Measurements from ENCODE around the gene PPP6R2. TPM values are rescaled to one million over a fixed set of nuclear protein-coding genes. Genes with fewer than 3 reads are reported as not detected.

The PPP6R2 gene, protein sequence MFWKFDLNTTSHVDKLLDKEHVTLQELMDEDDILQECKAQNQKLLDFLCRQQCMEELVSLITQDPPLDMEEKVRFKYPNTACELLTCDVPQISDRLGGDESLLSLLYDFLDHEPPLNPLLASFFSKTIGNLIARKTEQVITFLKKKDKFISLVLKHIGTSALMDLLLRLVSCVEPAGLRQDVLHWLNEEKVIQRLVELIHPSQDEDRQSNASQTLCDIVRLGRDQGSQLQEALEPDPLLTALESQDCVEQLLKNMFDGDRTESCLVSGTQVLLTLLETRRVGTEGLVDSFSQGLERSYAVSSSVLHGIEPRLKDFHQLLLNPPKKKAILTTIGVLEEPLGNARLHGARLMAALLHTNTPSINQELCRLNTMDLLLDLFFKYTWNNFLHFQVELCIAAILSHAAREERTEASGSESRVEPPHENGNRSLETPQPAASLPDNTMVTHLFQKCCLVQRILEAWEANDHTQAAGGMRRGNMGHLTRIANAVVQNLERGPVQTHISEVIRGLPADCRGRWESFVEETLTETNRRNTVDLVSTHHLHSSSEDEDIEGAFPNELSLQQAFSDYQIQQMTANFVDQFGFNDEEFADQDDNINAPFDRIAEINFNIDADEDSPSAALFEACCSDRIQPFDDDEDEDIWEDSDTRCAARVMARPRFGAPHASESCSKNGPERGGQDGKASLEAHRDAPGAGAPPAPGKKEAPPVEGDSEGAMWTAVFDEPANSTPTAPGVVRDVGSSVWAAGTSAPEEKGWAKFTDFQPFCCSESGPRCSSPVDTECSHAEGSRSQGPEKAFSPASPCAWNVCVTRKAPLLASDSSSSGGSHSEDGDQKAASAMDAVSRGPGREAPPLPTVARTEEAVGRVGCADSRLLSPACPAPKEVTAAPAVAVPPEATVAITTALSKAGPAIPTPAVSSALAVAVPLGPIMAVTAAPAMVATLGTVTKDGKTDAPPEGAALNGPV
- total RNA-seq: 43.1 and 67.0 TPM in 2 replicates

DNA sequence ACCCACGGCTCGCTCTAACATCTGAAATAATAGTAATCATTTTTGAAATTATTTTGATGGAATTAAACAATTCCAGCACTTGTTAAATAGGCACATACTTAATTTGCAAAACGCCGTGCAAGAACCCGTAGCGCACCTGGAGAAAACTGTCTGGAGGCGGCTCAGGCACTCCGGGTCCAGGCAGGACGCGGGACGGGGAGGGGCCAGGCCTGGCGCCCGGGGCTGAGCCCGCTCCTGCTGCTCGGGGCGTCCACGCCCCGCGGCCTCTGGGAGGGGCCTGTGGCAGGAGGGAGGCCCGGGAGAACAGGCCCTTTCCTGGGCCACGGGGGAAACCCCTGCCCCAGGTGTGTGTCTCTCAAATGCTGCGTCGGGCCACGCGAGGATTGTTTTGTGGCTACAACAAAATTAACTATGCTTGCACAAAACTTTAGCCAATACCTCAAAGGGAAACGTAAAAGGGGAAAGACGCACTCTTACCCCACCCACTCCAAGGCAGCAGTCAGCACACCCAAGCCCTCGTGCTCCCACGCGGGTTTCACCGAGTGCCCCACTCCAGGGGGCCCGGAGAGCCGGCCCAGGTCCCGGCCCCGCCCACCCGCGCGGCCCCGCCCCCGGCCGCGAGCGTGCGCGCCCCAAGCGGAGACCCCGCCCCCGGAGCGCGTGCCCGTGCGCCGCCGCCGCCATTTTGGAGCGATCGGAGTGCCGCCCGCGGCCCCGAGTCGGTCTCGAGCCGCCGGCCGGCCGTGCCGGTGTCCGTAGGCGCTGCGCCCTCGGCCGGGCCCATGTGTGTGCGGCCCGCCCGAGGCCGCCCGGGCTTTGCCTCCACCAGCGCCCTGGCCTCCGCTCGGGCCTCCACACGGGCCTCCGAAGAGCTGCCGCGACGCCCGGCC is at the start of gene PPP6R2:
Gene PPP6R2, plus strand, starts transcription at position 677 of the 890 bp plus-strand sequence. CDS start 50,582 bp downstream, outside the sequence.

DNA sequence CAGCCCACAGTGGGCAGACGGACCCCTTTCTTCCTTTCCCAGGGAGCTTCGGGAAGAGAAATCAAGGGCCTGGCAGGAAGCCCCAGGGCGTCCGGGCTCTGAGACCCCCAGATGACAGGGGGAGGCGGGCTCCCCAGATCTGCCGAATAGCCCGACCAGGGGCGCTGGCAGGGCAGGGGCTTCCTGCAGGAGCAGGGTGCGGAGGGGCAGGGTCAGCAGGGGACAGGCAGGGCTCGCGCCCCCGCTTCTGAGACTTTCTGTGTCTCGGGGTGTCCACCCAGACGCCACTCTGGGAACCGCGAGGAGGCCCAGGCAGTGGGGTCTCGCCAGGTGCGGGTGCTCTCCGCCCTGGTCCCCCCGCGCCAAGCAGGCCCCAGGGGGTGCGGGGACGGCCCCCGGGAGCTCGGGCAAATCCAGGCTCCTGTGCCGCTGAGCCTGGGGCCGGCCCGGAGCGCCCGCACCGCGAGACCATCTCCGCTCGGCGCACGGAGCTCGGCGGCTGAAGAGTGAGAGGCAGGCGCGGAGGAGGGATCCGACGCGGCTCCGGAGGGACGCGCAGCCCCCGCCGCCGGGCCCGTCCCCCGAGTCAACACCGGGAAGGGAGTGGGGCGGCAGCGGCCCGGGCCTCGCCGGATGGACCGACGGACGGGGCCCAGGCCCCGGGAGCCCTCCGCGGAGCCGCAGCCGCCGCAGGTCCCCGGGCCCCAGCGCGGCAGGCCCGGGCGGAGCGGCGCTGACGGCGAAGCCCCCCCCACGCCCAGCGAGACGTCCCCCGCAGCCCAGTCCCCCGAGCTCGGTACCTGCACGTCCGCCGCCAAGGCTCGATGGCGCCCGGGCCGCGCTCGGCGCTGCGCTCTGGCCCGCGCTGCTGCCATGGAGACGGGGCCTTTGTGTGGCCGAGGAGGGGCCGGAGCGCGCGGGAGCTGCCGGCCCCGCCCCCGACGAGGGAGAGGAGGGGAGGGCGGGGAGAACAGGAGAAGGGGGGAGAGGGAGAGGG is 36.1 kb upstream of the PPP6R2 start, which contains the start of gene PLXNB2:
Gene PLXNB2, minus strand, starts transcription at position 894 of the 997 bp plus-strand sequence. CDS start 17,062 bp downstream, outside the sequence.

DNA sequence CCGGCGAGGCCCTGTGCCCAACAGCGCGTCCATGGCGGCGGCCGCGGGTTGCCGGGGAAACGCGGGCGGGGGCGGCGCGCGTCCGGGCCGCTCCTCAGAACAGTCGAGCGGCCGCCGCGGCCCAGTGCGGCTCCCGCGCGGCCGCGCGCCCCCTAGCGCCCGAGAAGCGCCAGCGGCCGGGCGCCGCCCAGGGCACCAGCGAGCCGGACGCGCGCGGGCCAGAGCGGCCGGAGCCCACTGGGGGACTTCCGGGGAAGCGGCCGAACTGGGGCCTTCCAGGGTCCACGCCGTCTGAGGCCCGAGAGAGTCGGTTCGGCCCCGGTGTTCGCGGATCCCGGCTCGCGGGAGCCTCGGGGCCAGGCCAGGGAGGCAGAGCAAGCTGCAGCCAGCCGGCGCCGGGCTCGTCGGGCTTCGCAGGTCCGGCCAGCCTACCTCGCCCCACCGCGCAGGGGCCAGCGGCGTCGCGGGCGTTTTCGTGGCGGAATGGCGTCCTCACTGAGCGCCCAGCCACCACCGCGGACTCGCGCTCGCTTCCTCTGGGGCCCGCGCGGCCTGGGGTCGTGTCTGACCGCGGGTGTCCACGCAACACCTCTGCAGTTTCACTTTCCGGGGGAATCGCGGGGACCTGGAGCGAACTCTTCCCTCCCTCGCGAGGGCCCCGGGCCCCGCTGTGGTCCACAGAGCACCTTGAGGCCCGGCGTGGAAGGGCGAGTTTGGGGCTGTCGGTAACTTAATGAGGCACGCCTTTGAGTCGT is 16.0 kb upstream of the PPP6R2 start, which contains the start of gene DENND6B:
Gene DENND6B, minus strand, starts transcription at position 57 of the 755 bp plus-strand sequence. Its CDS starts 24 bp downstream, at position 33.

DNA sequence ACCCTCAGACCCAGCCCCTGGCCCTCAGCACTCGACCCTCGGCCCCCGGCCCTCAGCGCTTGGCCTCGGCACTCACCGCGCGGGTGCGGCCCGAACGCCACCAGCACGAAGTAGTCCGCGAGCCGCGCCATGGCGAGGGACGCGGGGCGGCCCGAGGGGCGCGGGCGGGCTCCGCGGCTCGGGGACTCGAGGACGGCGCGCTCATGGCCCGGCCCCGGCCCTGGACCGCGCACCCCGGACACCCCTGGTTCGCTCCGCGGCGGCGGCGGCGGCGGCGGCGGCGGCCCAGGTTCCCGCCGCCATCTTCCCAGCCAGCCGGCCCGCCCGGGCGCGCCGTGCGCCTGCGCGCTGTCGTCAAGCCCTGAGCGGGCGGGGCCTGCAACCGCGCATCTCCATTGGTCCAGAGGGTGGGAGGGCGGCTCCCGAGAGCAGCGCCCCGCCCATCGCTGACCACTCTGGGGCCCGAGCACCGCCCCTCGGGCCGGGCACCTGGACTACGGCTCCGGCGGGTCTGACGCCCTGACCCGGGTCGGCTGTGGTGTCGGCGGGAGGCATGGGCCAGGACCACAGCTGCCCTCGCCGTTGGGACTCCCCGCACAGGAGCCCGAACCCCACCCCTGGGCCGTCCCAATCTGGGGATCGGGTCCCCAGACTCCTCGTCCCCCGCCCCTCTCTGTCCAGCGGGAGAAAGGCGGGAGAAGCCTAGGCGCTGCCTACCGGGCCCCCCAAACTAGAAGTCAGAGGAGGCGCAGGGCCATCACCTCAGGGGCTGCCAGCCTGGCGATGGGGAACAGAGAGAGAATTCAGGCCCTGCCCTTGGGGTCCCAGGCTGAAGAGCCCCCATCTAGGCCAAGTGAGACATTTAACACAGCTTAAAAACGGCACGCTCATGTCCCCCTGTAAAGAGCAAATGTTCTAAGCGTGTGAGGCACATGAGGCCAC is 131.9 kb downstream of the PPP6R2 start, which contains the start of gene SBF1:
Gene SBF1, minus strand, starts transcription at position 326 of the 942 bp plus-strand sequence. Its CDS starts 195 bp downstream, at position 131.

DNA sequence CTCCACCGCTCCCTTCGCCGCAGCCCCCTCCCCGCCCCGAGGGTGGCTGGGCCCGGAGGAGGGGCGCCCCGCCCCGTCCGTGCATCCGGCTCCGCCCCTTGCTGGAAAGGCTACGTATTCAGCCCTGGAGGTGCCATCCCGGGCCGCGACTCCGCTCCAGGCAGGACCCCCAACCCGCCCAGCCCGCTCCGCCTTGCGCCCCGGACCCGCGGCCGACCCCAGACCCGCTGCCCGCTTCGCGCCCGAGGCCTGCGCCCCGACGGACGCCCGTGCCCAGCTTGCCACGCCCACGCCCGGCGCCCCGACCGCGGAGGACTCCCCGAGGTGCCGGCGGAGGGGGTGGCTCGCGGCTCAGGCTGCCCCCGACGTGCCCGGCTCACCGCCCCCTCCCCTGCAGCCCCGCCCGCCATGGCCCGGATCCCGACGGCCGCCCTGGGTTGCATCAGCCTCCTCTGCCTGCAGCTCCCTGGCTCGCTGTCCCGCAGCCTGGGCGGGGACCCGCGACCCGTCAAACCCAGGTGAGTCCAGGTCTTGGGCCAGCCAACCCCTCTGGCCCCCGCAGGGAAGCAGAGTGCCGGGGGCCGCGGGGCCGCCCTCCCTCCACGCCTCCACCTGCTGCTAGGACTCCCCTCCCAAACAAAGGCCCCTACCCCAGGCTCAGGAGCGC is 138.4 kb downstream of the PPP6R2 start, which contains the start of gene ADM2:
Gene ADM2, plus strand, starts transcription at position 104 of the 667 bp plus-strand sequence. Its CDS starts 305 bp downstream, at position 409.

DNA sequence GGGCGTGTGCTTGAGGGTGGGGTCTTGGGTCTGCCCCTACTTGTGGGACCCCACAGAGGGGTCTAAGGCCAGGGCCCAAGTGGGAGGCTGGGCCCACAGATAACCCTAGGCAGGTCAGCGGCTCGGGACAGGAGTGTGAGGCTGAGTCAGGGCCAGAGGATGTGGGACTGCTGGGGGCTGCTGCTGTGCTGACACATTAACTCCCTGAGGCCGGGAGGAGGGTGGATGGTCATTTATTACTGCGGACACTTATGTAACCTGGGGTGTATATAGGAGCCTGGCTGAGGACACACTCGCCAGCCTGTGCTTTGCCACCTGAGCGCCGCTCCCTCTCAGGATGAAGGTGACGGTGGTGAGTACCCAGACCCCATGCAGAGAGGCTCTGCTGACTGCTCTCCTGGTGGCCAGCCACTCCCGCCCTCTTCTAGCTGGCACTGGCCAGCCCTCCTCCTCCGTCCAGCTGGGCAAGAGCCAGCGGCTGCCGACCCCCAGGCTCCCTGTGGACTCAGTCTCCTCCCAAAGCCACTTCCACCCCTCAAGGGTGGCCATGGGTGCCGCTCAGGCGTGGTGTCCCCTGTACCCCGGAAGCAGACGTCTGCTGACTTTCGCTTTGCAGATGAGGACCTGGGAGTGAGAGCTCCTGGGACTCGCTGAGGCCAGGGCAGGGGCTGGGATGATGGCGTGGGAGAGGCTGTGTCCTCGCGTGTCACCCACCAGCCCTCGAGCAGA is 143.6 kb downstream of the PPP6R2 start, which contains the start of gene MIOX:
Gene MIOX, plus strand, starts transcription at position 299 of the 729 bp plus-strand sequence. Its CDS starts 39 bp downstream, at position 338.

Other genes with a start within 250 kb of the PPP6R2 start
- 0.68 and 1.4 TPM in 2 replicates for gene PANX2, start 172.6 kb upstream of the PPP6R2 start, total RNA-seq
- 40.7 and 52.0 TPM in 2 replicates for gene TRABD, start 157.4 kb upstream of the PPP6R2 start, total RNA-seq
- 20.8 and 22.6 TPM in 2 replicates for gene SELENOO, start 142.3 kb upstream of the PPP6R2 start, total RNA-seq
- gene TUBGCP6, start 98.3 kb upstream of the PPP6R2 start, total RNA-seq: 15.0 and 29.8 TPM in 2 replicates
- 9.2 and 23.9 TPM in 2 replicates for gene HDAC10, start 92.1 kb upstream of the PPP6R2 start, total RNA-seq
- gene MAPK12, start 81.6 kb upstream of the PPP6R2 start, total RNA-seq: 9.2 and 18.4 TPM in 2 replicates
- gene MAPK11, start 72.9 kb upstream of the PPP6R2 start, total RNA-seq: 2.7 and 9.5 TPM in 2 replicates
- 96.0 and 396 TPM in 2 replicates for gene PLXNB2, start 35.7 kb upstream of the PPP6R2 start, total RNA-seq
- gene DENND6B, start 16.3 kb upstream of the PPP6R2 start, total RNA-seq: 0.68 and 2.3 TPM in 2 replicates
- gene SBF1, start 131.7 kb downstream of the PPP6R2 start, total RNA-seq: 116 and 181 TPM in 2 replicates
- 6.2 and 23.1 TPM in 2 replicates for gene ADM2, start 138.2 kb downstream of the PPP6R2 start, total RNA-seq
- 0.14 TPM in 1 of 2 replicates, not detected in the other for gene MIOX, start 143.5 kb downstream of the PPP6R2 start, total RNA-seq
- gene LMF2, start 164.4 kb downstream of the PPP6R2 start, total RNA-seq: 11.6 and 37.9 TPM in 2 replicates
- 18.4 and 27.0 TPM in 2 replicates for gene NCAPH2, start 164.9 kb downstream of the PPP6R2 start, total RNA-seq
- 2.1 and 3.8 TPM in 2 replicates for gene SCO2, start 182.3 kb downstream of the PPP6R2 start, total RNA-seq
- gene TYMP, start 186.7 kb downstream of the PPP6R2 start, total RNA-seq: 113 and 148 TPM in 2 replicates
- 1.0 and 3.9 TPM in 2 replicates for gene KLHDC7B, start 202.6 kb downstream of the PPP6R2 start, total RNA-seq
- gene SYCE3, start 219.6 kb downstream of the PPP6R2 start, total RNA-seq: 0.28 TPM in 1 of 2 replicates, not detected in the other
- gene CPT1B, start 235.1 kb downstream of the PPP6R2 start, total RNA-seq: 1.7 and 14.2 TPM in 2 replicates
- 21.1 and 21.9 TPM in 2 replicates for gene CHKB, start 239.5 kb downstream of the PPP6R2 start, total RNA-seq